ENCODE measurements around the gene GPR139.

- TF ChIP-seq CTCF (IDR thresholded peaks at IDR 0.05) = no peak
- no peak for TF ChIP-seq POLR2A (IDR thresholded peaks at IDR 0.05)
Observed at GRCh38 chr16:20114356-20114755, 40.7 kb upstream of the GPR139 start.
